GM18873 (cell line): ENCODE data around the gene FCGR2B.

Experiments used
- ATAC-seq: cut with Tn5 transposase; IDR thresholded peaks from one replicate; pipeline ENCODE4 v1.9.1; 2021; ENCODE audit warnings: mild to moderate bottlenecking, moderate library complexity, moderate number of reproducible peaks; ENCODE audit not compliant: unreplicated experiment, low FRiP score

The FCGR2B gene

GRCh38 chr1:161727256-161727924 lies 64.4 kb downstream of the FCGR2B start:
- no peak for ATAC-seq
